ENCODE results near the gene NUP210L.

GRCh38 chr1:154091706-154092105 is 63.2 kb downstream of the NUP210L start:
- TF ChIP-seq, protein P1, sequence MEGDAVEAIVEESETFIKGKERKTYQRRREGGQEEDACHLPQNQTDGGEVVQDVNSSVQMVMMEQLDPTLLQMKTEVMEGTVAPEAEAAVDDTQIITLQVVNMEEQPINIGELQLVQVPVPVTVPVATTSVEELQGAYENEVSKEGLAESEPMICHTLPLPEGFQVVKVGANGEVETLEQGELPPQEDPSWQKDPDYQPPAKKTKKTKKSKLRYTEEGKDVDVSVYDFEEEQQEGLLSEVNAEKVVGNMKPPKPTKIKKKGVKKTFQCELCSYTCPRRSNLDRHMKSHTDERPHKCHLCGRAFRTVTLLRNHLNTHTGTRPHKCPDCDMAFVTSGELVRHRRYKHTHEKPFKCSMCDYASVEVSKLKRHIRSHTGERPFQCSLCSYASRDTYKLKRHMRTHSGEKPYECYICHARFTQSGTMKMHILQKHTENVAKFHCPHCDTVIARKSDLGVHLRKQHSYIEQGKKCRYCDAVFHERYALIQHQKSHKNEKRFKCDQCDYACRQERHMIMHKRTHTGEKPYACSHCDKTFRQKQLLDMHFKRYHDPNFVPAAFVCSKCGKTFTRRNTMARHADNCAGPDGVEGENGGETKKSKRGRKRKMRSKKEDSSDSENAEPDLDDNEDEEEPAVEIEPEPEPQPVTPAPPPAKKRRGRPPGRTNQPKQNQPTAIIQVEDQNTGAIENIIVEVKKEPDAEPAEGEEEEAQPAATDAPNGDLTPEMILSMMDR (IDR thresholded peaks at IDR 0.05), result no peak
- TF ChIP-seq POLR2A (IDR thresholded peaks at IDR 0.05) (no peak), EP300 (IDR thresholded peaks at IDR 0.05) (no peak), POLR2AphosphoS5 (IDR thresholded peaks at IDR 0.05) (no peak)

Measured in sigmoid colon (tissue), 4 donors.